LNCaP clone FGC (cell line): ENCODE results near the gene FNDC3B.

Experiments
- DNase-seq: peaks from one replicate; pipeline ENCODE4 v3.0.0-alpha.2; 2011; ENCODE audit warnings: low read depth
- H3K4me3 ChIP-seq: 2 replicates; pipeline ENCODE4 v1.5.1; 2011; ENCODE audit warnings: mild to moderate bottlenecking, low read depth, low read length, control low read depth
- TF ChIP-seq, protein P1 (sequence below): IDR thresholded peaks from 2 replicates; pipeline ENCODE4 v1.5.1; 2012; ENCODE audit warnings: mild to moderate bottlenecking; ENCODE audit not compliant: control insufficient read depth, insufficient read depth; ENCODE audit errors: extremely low read depth

FNDC3B gene

DNA sequence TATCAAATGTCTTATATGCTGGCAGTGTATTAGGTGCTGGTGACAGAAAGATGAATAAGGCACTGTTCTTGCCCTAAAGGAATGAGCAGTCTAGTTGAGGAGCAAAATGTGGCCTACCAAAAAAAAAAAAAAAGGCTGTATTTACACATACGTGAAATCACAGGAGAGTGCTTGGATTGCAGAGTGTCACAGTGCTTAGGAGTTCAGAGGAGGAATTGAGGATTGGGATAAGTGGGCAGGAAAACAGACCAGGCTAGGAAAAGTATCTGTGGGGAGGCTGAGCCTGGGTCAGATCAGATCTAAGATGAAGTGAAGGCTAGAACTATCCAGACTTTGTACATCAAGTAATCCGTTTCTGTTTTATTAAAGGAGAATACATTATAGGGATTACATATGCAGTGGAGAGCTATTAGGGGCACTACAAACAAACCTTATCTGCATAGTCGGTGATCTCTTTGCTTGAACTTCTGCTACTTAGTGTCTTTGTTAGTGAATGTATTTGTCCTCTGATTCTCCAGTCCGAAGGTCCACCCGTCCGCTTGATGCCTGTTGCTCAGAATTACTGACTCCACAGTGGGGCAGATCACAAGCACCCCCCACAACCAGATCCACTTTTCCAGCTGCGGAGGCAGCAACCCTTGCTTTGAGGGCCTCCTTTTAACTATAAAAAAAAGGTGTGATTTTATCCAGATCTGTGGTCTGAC is 80.0 kb downstream of the FNDC3B start:
- no peak overlapping the region for H3K4me3 ChIP-seq
- TF ChIP-seq, protein P1, sequence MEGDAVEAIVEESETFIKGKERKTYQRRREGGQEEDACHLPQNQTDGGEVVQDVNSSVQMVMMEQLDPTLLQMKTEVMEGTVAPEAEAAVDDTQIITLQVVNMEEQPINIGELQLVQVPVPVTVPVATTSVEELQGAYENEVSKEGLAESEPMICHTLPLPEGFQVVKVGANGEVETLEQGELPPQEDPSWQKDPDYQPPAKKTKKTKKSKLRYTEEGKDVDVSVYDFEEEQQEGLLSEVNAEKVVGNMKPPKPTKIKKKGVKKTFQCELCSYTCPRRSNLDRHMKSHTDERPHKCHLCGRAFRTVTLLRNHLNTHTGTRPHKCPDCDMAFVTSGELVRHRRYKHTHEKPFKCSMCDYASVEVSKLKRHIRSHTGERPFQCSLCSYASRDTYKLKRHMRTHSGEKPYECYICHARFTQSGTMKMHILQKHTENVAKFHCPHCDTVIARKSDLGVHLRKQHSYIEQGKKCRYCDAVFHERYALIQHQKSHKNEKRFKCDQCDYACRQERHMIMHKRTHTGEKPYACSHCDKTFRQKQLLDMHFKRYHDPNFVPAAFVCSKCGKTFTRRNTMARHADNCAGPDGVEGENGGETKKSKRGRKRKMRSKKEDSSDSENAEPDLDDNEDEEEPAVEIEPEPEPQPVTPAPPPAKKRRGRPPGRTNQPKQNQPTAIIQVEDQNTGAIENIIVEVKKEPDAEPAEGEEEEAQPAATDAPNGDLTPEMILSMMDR, result no peak
- DNase-seq, result no peak

DNA sequence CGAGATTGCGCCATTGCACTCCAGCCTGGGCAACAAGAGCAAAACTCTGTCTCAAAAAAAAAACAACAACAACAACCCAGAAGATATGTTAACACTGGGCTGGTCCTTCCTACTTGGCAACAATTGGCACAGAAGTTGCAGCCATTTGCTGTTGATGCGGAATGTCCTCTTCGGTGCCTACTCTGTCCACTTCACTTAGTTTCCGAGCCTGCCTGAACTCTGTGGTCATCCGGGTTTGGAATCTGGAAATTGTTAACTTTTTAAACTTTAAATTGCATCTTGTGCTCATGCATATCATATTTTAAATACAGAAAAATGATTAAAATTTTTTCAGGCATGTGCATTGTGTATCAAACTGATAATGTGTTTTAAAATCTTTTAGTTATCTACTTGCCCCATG is 81.5 kb downstream of the FNDC3B start:
- H3K4me3 ChIP-seq, result no peak overlapping the region
- DNase-seq, result no peak
- TF ChIP-seq, protein P1, result no peak

DNA sequence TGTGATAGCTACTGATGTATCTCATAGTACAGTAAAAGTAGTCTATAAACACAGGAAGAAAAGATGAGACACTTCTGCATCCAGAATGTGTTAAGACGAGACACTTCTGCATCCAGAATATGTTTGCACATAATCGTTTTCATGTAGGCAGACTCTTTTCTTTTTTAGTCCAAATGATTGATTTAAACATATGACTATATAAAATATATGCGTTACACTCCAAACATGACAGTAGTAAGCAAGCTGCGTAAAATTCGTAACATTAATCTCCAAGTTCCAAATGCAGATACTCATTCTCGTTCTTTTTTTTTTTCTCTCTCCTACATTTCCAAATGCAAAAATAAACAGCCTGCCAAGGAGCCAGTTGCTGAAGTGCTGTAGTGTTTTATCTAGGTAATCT is 82.6 kb downstream of the FNDC3B start:
- no peak overlapping the region for H3K4me3 ChIP-seq
- TF ChIP-seq, protein P1, result no peak
- DNase-seq, result no peak

DNA sequence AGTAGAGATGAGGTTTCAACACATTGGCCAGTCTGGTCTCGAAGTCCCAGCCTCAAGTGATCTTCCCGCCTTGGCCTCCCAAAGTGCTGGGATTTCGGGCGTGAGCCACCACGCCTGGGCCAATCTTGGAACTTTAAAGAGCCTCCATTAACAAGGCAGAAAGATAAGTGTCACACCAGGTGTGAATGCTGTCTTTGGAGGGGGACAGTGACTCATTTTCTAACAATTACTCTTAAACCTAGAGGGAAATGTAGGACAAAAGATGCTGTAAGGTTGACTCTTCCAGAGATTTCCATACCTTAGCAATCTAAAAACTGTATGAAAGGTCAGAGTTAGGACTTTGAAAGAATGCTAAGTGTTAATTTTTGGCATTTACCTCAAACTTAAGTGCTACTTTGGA is 84.9 kb downstream of the FNDC3B start:
- TF ChIP-seq, protein P1, result no peak
- H3K4me3 ChIP-seq, result no peak overlapping the region
- DNase-seq, result no peak

DNA sequence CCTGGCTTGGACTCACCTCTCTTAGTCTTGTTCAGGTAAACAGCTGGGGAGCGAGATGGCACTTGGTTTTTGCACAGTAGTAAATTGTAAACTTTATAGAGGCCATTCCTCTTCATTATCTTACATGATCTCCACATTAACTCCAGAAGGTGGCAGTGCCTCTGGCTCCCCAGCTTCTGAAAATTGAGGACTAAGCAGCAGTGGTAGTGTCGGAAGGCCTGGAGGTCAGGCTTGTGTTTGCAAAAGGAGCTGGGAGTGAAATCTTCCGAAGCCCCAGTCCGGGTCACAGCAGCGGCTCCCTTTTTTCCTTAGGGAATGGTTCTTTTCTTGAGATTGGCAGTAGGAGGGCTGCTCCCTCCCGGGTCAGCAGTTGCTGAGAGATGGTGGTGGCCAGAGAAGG is 85.7 kb downstream of the FNDC3B start:
- no peak overlapping the region for H3K4me3 ChIP-seq
- TF ChIP-seq, protein P1, result 0 out of 2 replicates have a peak, but pooled peaks have one; percentile 24
- DNase-seq, result no peak

DNA sequence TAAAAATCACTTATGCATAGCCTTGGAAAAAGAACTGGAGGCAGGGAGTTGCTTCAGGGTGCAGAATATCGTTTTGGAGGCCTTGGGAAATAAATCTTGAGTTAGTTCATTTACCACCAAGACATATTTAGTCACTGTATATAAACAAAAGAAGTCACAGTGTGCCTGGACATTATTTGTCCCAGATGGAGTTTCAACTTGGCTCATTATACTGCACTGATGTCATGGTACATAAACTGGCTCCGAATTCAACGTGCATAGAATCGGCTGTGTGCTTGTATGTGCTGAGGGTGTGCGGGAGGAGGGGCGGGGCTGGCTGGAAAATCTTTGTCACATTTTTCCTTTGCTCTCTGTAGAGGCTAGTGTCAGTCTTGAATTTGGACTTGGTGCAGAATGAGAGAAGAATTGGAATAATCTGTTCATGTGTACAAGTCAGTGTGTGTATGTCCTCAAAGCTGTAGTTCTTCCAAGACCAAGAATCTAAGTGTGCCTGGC is 86.6 kb downstream of the FNDC3B start:
- TF ChIP-seq, protein P1, result no peak
- no peak overlapping the region for H3K4me3 ChIP-seq
- peak; percentile 94 for DNase-seq

DNA sequence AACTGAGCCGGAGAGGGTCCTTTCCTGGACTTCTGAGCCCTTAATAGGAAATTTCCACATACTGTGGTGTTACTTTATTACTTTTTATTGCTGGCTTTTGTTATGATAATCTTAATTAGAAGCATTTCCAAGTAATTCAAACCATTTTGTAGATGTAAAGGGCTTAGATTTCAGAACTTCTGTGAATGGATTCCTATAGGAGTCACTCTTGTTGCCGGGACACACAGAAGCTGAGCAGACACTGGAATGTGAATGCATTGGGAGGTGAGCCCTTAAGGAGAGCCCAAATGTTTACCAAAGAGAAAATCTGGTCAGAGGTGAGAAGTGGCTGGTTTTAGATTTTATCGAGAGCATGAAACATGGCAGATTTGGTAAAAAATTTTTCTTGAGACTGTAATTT is 87.4 kb downstream of the FNDC3B start:
- TF ChIP-seq, protein P1, result no peak
- no peak for DNase-seq

More for the DNA sequence above, 87.4 kb downstream of the FNDC3B start:
- no peak overlapping the region for H3K4me3 ChIP-seq
